ENCODE measurements around the gene SLC7A1.

SLC7A1 gene

DNA sequence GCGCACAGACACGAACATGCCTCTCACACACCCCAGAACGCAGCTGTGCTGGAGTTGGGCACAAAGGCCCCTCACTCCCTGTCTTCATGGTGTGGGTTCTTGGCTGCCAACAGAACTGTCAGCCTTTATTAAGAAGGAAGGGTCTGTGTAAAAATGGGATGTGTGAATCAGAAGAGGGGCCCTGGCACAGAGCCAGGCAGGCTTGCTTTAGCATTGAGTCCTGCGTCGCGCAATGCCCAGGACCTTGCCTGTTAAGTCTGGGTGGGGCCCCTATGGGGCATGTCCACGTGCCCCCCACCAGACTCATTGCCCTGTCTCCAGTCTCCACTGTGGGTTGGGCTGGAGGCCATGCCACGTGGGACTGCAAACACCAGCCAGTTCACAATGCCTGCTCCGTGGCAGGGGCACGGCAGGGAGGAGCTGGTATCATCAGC is 84.8 kb downstream of the SLC7A1 start:
- H3K79me2 ChIP-seq (ENCODE audit: control insufficient read depth, low read length) = no peaks in the 10 kb centered on the region
- peaks cover 5% of the 10 kb centered on the region for H4K20me1 ChIP-seq (ENCODE audit: control insufficient read depth, insufficient read depth, low read depth, low read length)
- H3F3A ChIP-seq (ENCODE audit: control insufficient read depth, insufficient read depth) = peaks cover 12% of the 10 kb centered on the region
- H3K27me3 ChIP-seq (ENCODE audit: control insufficient read depth, low read length) = no peaks in the 10 kb centered on the region
- H3K4me3 ChIP-seq (ENCODE audit: low read length) = no peak overlapping the region
- H3K27ac ChIP-seq (ENCODE audit: low read depth, low read length) = no peak overlapping the region
- no peaks in the 10 kb centered on the region for H3K4me1 ChIP-seq (ENCODE audit: control insufficient read depth, low read length)
- H3K36me3 ChIP-seq (ENCODE audit: control insufficient read depth, low read length) = peaks cover 39% of the 10 kb centered on the region
- no peaks in the 10 kb centered on the region for H3K9me3 ChIP-seq (ENCODE audit: control insufficient read depth, insufficient read depth, low read length)
- H3K9me2 ChIP-seq (replicated peaks; ENCODE audit: control insufficient read depth, low read length) = no peaks in the 10 kb centered on the region
- no peak overlapping the region for H3K4me2 ChIP-seq (ENCODE audit: low read length)
- TF ChIP-seq EZH2phosphoT487 (IDR thresholded peaks at IDR 0.05; ENCODE audit: borderline replicate concordance, low read length) = no peak
- TF ChIP-seq, protein P1, sequence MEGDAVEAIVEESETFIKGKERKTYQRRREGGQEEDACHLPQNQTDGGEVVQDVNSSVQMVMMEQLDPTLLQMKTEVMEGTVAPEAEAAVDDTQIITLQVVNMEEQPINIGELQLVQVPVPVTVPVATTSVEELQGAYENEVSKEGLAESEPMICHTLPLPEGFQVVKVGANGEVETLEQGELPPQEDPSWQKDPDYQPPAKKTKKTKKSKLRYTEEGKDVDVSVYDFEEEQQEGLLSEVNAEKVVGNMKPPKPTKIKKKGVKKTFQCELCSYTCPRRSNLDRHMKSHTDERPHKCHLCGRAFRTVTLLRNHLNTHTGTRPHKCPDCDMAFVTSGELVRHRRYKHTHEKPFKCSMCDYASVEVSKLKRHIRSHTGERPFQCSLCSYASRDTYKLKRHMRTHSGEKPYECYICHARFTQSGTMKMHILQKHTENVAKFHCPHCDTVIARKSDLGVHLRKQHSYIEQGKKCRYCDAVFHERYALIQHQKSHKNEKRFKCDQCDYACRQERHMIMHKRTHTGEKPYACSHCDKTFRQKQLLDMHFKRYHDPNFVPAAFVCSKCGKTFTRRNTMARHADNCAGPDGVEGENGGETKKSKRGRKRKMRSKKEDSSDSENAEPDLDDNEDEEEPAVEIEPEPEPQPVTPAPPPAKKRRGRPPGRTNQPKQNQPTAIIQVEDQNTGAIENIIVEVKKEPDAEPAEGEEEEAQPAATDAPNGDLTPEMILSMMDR (IDR thresholded peaks at IDR 0.05; ENCODE audit: low read depth, low read length, poor library complexity, severe bottlenecking) = no peak

DNA sequence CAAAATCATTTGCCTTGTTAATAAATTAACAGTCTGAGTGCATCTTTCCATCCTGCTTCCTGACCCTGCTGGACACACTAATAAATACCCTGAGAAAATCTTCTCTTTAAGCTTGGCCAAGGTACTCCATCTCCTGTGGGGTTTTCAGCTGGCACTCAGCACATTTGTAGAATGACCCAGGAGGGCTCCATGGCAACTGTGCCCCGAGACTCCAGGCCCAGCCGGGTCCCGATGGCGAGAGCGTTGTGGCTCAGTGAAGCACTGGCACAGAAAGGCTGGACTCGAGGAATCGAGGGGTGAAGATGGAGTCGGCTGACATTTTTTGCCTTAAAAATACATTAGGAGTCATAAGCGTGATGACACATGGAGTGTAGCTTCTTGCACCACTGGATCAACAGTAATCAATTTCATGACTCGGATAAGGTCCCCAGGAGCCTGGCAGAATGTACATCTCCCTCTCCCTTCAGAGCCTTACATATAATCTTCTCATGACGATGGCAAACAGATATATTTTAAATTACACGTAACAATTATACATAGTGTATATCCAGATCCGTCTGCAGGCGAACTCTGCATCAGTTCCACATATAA is 85.4 kb downstream of the SLC7A1 start:
- no peaks in the 10 kb centered on the region for H3K79me2 ChIP-seq (ENCODE audit: control insufficient read depth, low read length)
- no peak overlapping the region for H3K4me3 ChIP-seq (ENCODE audit: low read length)
- no peak overlapping the region for H3K4me2 ChIP-seq (ENCODE audit: low read length)
- H3F3A ChIP-seq (ENCODE audit: control insufficient read depth, insufficient read depth) = peaks cover 12% of the 10 kb centered on the region
- H3K9me3 ChIP-seq (ENCODE audit: control insufficient read depth, insufficient read depth, low read length) = no peaks in the 10 kb centered on the region
- H3K27ac ChIP-seq (ENCODE audit: low read depth, low read length) = no peak overlapping the region
- no peaks in the 10 kb centered on the region for H3K9me2 ChIP-seq (replicated peaks; ENCODE audit: control insufficient read depth, low read length)
- H3K27me3 ChIP-seq (ENCODE audit: control insufficient read depth, low read length) = no peaks in the 10 kb centered on the region
- no peaks in the 10 kb centered on the region for H3K4me1 ChIP-seq (ENCODE audit: control insufficient read depth, low read length)
- peaks cover 5% of the 10 kb centered on the region for H4K20me1 ChIP-seq (ENCODE audit: control insufficient read depth, insufficient read depth, low read depth, low read length)
- TF ChIP-seq, protein P1 (IDR thresholded peaks at IDR 0.05; ENCODE audit: low read depth, low read length, poor library complexity, severe bottlenecking) = no peak
- TF ChIP-seq EZH2phosphoT487 (IDR thresholded peaks at IDR 0.05; ENCODE audit: borderline replicate concordance, low read length) = no peak
- peaks cover 34% of the 10 kb centered on the region for H3K36me3 ChIP-seq (ENCODE audit: control insufficient read depth, low read length)

DNA sequence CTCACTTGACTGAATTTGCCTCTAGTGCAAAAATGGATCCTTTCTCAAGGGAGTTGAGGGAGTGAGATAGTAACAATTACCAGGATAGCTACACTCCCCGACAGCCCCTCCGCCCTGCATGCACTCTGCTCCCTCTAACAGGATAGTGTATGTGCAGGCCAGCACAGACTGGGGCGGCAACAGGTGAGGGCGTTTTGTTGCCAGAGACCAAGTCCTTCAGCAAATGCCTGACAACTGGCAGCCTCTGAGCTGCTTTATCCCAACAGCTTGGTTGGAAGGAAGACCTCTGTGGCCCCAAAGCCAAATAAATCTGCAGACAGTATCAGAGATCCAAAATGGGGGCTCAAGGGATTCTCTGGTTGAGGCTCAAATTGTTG is 86.6 kb downstream of the SLC7A1 start:
- Histone ChIP-seq H3K27ac (ENCODE audit: low read depth, low read length) (no peak overlapping the region), H3K9me3 (ENCODE audit: control insufficient read depth, insufficient read depth, low read length) (no peaks in the 10 kb centered on the region), H3K4me1 (ENCODE audit: control insufficient read depth, low read length) (no peaks in the 10 kb centered on the region), H3K4me3 (ENCODE audit: low read length) (no peak overlapping the region), H3K9me2 (replicated peaks; ENCODE audit: control insufficient read depth, low read length) (no peaks in the 10 kb centered on the region), H3K27me3 (ENCODE audit: control insufficient read depth, low read length) (no peaks in the 10 kb centered on the region), H3K36me3 (ENCODE audit: control insufficient read depth, low read length) (peaks cover 21% of the 10 kb centered on the region), H3F3A (ENCODE audit: control insufficient read depth, insufficient read depth) (peaks cover 12% of the 10 kb centered on the region), H3K4me2 (ENCODE audit: low read length) (no peak overlapping the region), H4K20me1 (ENCODE audit: control insufficient read depth, insufficient read depth, low read depth, low read length) (peaks cover 5% of the 10 kb centered on the region), H3K79me2 (ENCODE audit: control insufficient read depth, low read length) (no peaks in the 10 kb centered on the region)
- TF ChIP-seq EZH2phosphoT487 (IDR thresholded peaks at IDR 0.05; ENCODE audit: borderline replicate concordance, low read length) = no peak
- TF ChIP-seq, protein P1 (IDR thresholded peaks at IDR 0.05; ENCODE audit: low read depth, low read length, poor library complexity, severe bottlenecking) = no peak

All from DOHH2 (cell line).